Hepatocyte (in vitro differentiated cells): ENCODE data around the gene ATPAF1. TPM values are rescaled to one million over a fixed set of nuclear protein-coding genes. Genes with fewer than 3 reads are reported as not detected.
"Not testable (repeated sequence)": the region's sequence is repeated elsewhere in the genome, so short reads cannot be mapped to it uniquely, and the experiment has no call there.

Source experiments
- DNase-seq: peaks from one replicate; pipeline ENCODE4 v3.0.0-alpha.2; 2016; ENCODE audit warnings: low spot score
- H2AFZ ChIP-seq: fragments of 200-600 bp; sonication (generic); 2 replicates; pipeline ENCODE4 v1.6.0; 2016; ENCODE audit warnings: antibody characterized with exemption, mild to moderate bottlenecking
- H3K27ac ChIP-seq: fragments of 200-600 bp; sonication (generic); 2 replicates; pipeline ENCODE4 v1.5.1; 2016; ENCODE audit warnings: mild to moderate bottlenecking
- H3K27me3 ChIP-seq: fragments of 200-600 bp; sonication (generic); 2 replicates; pipeline ENCODE4 v1.6.1; 2016
- H3K36me3 ChIP-seq: fragments of 200-600 bp; sonication (generic); replicated peaks from 2 replicates; pipeline ENCODE4 v1.5.1; 2016; ENCODE audit warnings: low read depth; ENCODE audit not compliant: insufficient read depth
- H3K4me1 ChIP-seq: fragments of 200-600 bp; sonication (generic); 2 replicates; pipeline ENCODE4 v1.5.1; 2016; ENCODE audit warnings: mild to moderate bottlenecking, moderate library complexity; ENCODE audit not compliant: insufficient read depth
- H3K4me2 ChIP-seq: fragments of 200-600 bp; sonication (generic); 2 replicates; pipeline ENCODE4 v1.6.0; 2016
- H3K4me3 ChIP-seq: fragments of 200-600 bp; sonication (generic); 2 replicates; pipeline ENCODE4 v1.5.1; 2016; ENCODE audit warnings: mild to moderate bottlenecking
- H3K79me2 ChIP-seq: fragments of 200-600 bp; sonication (generic); 2 replicates; pipeline ENCODE4 v1.6.0; 2017; ENCODE audit warnings: mild to moderate bottlenecking
- H3K9me2 ChIP-seq: fragments of 200-600 bp; sonication (generic); replicated peaks from 2 replicates; pipeline ENCODE4 v1.6.0; 2017; ENCODE audit warnings: mild to moderate bottlenecking; ENCODE audit not compliant: insufficient read depth
- H3K9me3 ChIP-seq: fragments of 200-600 bp; sonication (generic); 2 replicates; pipeline ENCODE4 v1.5.1; 2016; ENCODE audit warnings: low read depth, mild to moderate bottlenecking
- H4K20me1 ChIP-seq: fragments of 200-600 bp; sonication (generic); 2 replicates; pipeline ENCODE4 v1.6.0; 2016; ENCODE audit warnings: mild to moderate bottlenecking; ENCODE audit not compliant: insufficient read depth, poor library complexity, severe bottlenecking
- CTCF ChIP-seq: fragments of 200-600 bp; sonication (generic); IDR thresholded peaks from 2 replicates; pipeline ENCODE4 v1.5.1; 2016; ENCODE audit warnings: antibody characterized with exemption, mild to moderate bottlenecking; ENCODE audit not compliant: poor library complexity
- EZH2 ChIP-seq: fragments of 200-600 bp; sonication (generic); IDR thresholded peaks from 2 replicates; pipeline ENCODE4 v1.6.1; 2016; ENCODE audit warnings: antibody characterized with exemption, mild to moderate bottlenecking, borderline replicate concordance
- EZH2phosphoT487 ChIP-seq: fragments of 200-600 bp; sonication (generic); IDR thresholded peaks from one replicate; pipeline ENCODE4 v1.6.1; 2018; ENCODE audit warnings: antibody characterized with exemption, mild to moderate bottlenecking, low read depth, moderate library complexity; ENCODE audit not compliant: unreplicated experiment, severe bottlenecking
- WGBS: methylation state at CpG from one replicate; pipeline ENCODE4 v1.1.6; 2016; ENCODE audit warnings: low lambda C conversion rate; ENCODE audit errors: missing lambda C conversion rate; 5-methylcytosine and 5-hydroxymethylcytosine counted together
- polyA plus RNA-seq: library from polyadenylated mRNA; unstranded; fragments of >200 nt; fragmentation: Nextera tagmentation; extraction: Ambion mirVana; gene quantifications from 2 replicates; pipeline ENCODE4 v1.2.1, GENCODE V29; 2016
- total RNA-seq: library from RNA; depleted of rRNA; stranded (reverse); fragments of >200 nt; gene quantifications from 2 replicates; pipeline ENCODE4 v1.2.3, GENCODE V29; 2014

Gene ATPAF1
- total and polyA plus RNA-seq, 2 experiments from 2014 or later = 57.5 to 63.2 TPM

DNA sequence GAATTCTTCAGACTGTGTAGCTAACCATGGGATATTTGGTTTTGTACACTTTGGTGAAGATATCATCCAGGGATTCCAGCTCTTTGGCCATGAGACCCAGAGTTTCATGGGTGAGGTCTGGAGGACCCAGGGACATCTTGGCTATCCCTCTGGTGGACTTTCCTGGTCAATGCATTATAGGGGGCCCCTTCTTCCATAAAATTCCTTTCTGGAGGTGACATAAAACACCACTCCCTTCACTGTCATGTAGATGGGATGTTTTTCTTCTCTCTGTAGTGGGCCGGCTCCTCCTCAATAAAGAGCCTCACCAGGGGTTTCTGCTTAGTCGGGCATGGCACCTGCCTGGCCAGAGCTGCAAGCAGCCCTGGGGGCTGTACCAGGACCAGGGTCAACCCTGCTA lies 2.2 kb downstream of the ATPAF1 start:
- Histone ChIP-seq H2AFZ (no peak overlapping the region), H3K9me2 (no peaks in the 10 kb centered on the region), H3K4me3 (no peak overlapping the region), H3K27me3 (no peaks in the 10 kb centered on the region), H3K9me3 (no peaks in the 10 kb centered on the region), H3K4me2 (no peak overlapping the region), H3K27ac (no peak overlapping the region), H4K20me1 (no peaks in the 10 kb centered on the region), H3K79me2 (peaks cover 13% of the 10 kb centered on the region), H3K36me3 (no peaks in the 10 kb centered on the region), H3K4me1 (peaks cover 9% of the 10 kb centered on the region)
- 68% methylated on average over 2 of the region's 2 CpGs for WGBS
- no peak for DNase-seq
- no peak for TF ChIP-seq CTCF
- no peak for TF ChIP-seq EZH2
- TF ChIP-seq EZH2phosphoT487 = no peak

DNA sequence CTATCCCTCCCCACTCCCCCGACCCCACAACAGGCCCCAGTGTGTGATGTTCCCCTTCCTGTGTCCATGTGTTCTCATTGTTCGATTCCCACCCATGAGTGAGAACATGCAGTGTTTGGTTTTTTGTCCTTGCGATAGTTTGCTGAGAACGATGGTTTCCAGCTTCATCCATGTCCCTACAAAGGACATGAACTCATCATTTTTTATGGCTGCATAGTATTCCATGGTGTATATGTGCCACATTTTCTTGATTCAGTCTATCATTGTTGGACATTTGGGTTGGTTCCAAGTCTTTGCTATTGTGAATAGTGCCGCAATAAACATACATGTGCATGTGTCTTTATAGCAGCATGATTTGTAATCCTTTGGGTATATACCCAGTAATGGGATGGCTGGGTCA lies 5.2 kb downstream of the ATPAF1 start:
- DNase-seq, H3K27ac ChIP-seq, H3K4me2 ChIP-seq, H2AFZ ChIP-seq, H3K36me3 ChIP-seq, H3K27me3 ChIP-seq, H3K9me2 ChIP-seq, H4K20me1 ChIP-seq, H3K4me3 ChIP-seq, H3K4me1 ChIP-seq, H3K9me3 ChIP-seq: not testable (repeated sequence)
- peaks cover 13% of the 10 kb centered on the region for H3K79me2 ChIP-seq
- WGBS = 94% methylated on average over 5 of the region's 5 CpGs

DNA sequence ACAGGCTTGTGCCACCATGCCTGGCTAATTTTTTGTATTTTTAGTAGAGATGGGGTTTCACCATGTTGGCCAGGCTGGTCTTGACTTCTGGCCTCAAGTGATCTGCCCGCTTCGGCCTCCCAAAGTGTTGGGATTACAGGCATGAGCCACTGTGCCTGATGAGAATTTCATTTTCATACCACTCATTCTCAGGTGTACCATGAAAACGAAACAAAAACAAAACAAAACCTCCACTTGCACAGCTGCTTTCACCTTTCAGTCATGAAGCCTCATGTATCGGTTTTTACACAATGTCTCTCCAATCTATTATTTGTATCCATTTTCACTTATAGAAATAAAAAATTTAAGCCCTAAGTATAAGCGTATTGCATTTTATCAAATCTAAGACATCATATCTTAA lies 8.0 kb downstream of the ATPAF1 start:
- H3K4me2 ChIP-seq, H3K79me2 ChIP-seq, H3K36me3 ChIP-seq, H3K9me3 ChIP-seq, H3K27ac ChIP-seq, H4K20me1 ChIP-seq, H3K27me3 ChIP-seq, H3K4me3 ChIP-seq, H3K4me1 ChIP-seq, DNase-seq, H3K9me2 ChIP-seq, H2AFZ ChIP-seq: not testable (repeated sequence)
- WGBS = 97% methylated on average over 5 of the region's 5 CpGs

- H3K36me3 ChIP-seq = no peaks in the 10 kb centered on the region
- 100% methylated on average over 2 of the region's 2 CpGs for WGBS
- no peak for TF ChIP-seq CTCF
- no peak for TF ChIP-seq EZH2phosphoT487
- no peak for TF ChIP-seq EZH2
These were observed 8.8 kb downstream of the ATPAF1 start for GRCh38 chr1:46659307-46659870.

More at GRCh38 chr1:46659307-46659870, 8.8 kb downstream of the ATPAF1 start:
- Histone ChIP-seq H3K9me2 (no peaks in the 10 kb centered on the region), H3K4me1 (no peaks in the 10 kb centered on the region), H3K27ac (no peak overlapping the region), H3K9me3 (no peaks in the 10 kb centered on the region), H4K20me1 (no peaks in the 10 kb centered on the region), H3K4me2 (no peak overlapping the region), H2AFZ (no peak overlapping the region), H3K27me3 (no peaks in the 10 kb centered on the region), H3K4me3 (no peak overlapping the region), H3K79me2 (no peaks in the 10 kb centered on the region)
- DNase-seq = no peak
